Kidney (tissue), 14 donors: ENCODE results near the gene KRT73. TPM values are rescaled to one million over a fixed set of nuclear protein-coding genes. Genes with fewer than 3 reads are reported as not detected.

Source experiments
- DNase-seq, 5 donors: peaks; one replicate each; pipeline ENCODE4 v3.0.0-alpha.2; 2013 to 2020
- FAIRE-seq: peaks from 2 replicates; lab custom pipeline; 2012; peaks lifted over from hg19 to GRCh38; lab: Jason Lieb, UNC
- H3K27ac ChIP-seq, 2 donors: one replicate each; pipeline ENCODE4 v1.7.0; 2013; ENCODE audit warnings: low read depth in 2 of 2, low read length in 2 of 2, inconsistent platforms in 1 of 2
- H3K27me3 ChIP-seq: one replicate; pipeline ENCODE4 v1.7.1; 2013; ENCODE audit warnings: low read length, inconsistent platforms; ENCODE audit not compliant: control insufficient read depth, insufficient read depth
- H3K36me3 ChIP-seq, 3 donors: one replicate each; pipeline versions ENCODE4 v1.7.0 to v1.7.1; 2013; ENCODE audit warnings: low read length in 3 of 3, control low read depth in 1 of 3, inconsistent platforms in 1 of 3; ENCODE audit not compliant: insufficient read depth in 3 of 3, control insufficient read depth in 2 of 3
- H3K4me1 ChIP-seq, 3 donors: one replicate each; pipeline versions ENCODE4 v1.7.0 to v1.7.1; 2013; ENCODE audit warnings: low read length in 3 of 3, inconsistent platforms in 1 of 3, low read depth in 1 of 3; ENCODE audit not compliant: control insufficient read depth in 2 of 3, insufficient read depth in 2 of 3
- H3K4me3 ChIP-seq, 3 donors: one replicate each; pipeline versions ENCODE4 v1.7.0 to v1.8.1; 2013; ENCODE audit warnings: low read length in 3 of 3, control low read depth in 1 of 3, inconsistent platforms in 1 of 3
- H3K9ac ChIP-seq, 3 donors: one replicate each; pipeline versions ENCODE4 v1.7.0 to v1.7.1; 2013; ENCODE audit warnings: low read length in 3 of 3, control low read depth in 1 of 3, inconsistent platforms in 1 of 3
- H3K9me3 ChIP-seq, 3 donors: one replicate each; pipeline versions ENCODE4 v1.7.0 to v1.7.1; 2013; ENCODE audit warnings: low read length in 3 of 3, control low read depth in 1 of 3, inconsistent platforms in 1 of 3; ENCODE audit not compliant: control insufficient read depth in 2 of 3, insufficient read depth in 1 of 3
- intact Hi-C: fragments of 100-400 bp; cut with DNase I; formaldehyde crosslinking; loops from one replicate; pipeline ENCODE4 v1.11.1; 2022
- polyA plus RNA-seq: library from polyadenylated mRNA; stranded (reverse); fragments of 350-450 nt; fragmentation: Illumina TruSeq; extraction: RNeasy Lipid Tissue Mini Kit (QIAGEN cat#74804); gene quantifications from one replicate; pipeline ENCODE4 v1.2.3, GENCODE V29; 2014; ENCODE audit warnings: low read depth, low replicate concordance; ENCODE audit not compliant: insufficient read depth
- total RNA-seq: library from RNA; stranded (reverse); fragmentation: NEBNext Ultra II Directional; extraction: Animal tissue kit (Norgen Biotek cat#: 25700); gene quantifications from one replicate; pipeline ENCODE4 v1.2.1, GENCODE V29; 2021
- TF ChIP-seq, protein P1 (sequence below): IDR thresholded peaks from 3 replicates; pipeline ENCODE4 v1.5.1; 2012; ENCODE audit warnings: mild to moderate bottlenecking, moderate library complexity, borderline replicate concordance; ENCODE audit not compliant: insufficient read depth; ENCODE audit errors: extremely low read depth
- donor health status: control.
- donor health status: control.
- donor health status: control.
- donor health status: control.
- donor health status: control.
- donor health status: DM: yes; HTN: yes; CAD: no.
- donor health status: Normal renal cell carcinoma (clear cell type).

Gene KRT73
- total and polyA plus RNA-seq, 2 donors from 2014 or later = not detected

DNA sequence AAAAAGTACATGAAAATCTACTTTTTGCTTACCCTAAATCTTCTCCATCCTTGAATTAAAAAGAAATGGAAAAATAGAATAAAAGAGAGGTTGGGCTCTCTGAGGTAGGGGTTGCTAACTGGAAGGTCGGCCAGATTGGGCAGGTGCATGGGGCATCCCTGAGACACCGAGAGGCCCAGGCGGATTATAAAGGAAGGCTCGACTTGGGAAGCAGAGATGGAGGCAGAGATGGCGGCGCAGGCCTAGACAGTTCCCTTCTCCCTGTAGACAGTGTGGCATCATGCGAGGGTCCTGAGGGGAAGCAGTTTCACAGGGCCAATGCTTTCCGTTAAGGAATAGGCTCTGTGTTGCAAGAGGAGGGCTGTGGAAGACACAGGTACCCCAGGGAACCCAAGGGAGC is 41.0 kb downstream of the KRT73 start:
- no peak overlapping the region for H3K27ac ChIP-seq
- no peaks in the 10 kb centered on the region for H3K9me3 ChIP-seq
- TF ChIP-seq, protein P1, sequence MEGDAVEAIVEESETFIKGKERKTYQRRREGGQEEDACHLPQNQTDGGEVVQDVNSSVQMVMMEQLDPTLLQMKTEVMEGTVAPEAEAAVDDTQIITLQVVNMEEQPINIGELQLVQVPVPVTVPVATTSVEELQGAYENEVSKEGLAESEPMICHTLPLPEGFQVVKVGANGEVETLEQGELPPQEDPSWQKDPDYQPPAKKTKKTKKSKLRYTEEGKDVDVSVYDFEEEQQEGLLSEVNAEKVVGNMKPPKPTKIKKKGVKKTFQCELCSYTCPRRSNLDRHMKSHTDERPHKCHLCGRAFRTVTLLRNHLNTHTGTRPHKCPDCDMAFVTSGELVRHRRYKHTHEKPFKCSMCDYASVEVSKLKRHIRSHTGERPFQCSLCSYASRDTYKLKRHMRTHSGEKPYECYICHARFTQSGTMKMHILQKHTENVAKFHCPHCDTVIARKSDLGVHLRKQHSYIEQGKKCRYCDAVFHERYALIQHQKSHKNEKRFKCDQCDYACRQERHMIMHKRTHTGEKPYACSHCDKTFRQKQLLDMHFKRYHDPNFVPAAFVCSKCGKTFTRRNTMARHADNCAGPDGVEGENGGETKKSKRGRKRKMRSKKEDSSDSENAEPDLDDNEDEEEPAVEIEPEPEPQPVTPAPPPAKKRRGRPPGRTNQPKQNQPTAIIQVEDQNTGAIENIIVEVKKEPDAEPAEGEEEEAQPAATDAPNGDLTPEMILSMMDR = no peak
- no peak overlapping the region for H3K4me3 ChIP-seq
- no peaks in the 10 kb centered on the region for H3K4me1 ChIP-seq
- DNase-seq (peak in 1 of 5 donors; percentile 41), FAIRE-seq (no peak)
- intact Hi-C loops = no loop called here
- H3K36me3 ChIP-seq = no peaks in the 10 kb centered on the region
- H3K9ac ChIP-seq = no peak overlapping the region
- H3K27me3 ChIP-seq = no peaks in the 10 kb centered on the region

DNA sequence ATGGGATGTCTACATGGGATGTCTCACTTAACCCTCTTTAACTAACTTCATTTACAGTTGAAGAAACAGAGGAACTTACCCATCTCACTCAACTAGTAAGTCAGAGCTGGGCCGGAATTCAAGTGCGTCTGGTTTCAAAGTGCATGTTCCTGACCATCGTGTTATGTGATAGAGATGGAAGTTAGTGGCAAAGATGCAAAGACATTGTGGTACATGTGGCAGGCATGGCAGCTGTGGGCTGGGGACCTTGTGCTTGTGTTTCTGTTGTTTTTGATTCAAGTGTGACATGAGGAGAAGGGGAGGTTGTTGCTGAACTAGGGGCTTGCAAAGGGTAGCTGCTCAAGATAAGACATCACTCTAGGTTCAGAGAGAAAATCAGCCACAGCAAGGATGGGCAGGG is 42.4 kb downstream of the KRT73 start:
- DNase-seq = no peak
- TF ChIP-seq, protein P1 = no peak
- no peaks in the 10 kb centered on the region for H3K27me3 ChIP-seq
- no peaks in the 10 kb centered on the region for H3K36me3 ChIP-seq
- FAIRE-seq = no peak
- H3K9ac ChIP-seq = no peak overlapping the region
- H3K27ac ChIP-seq = no peak overlapping the region
- intact Hi-C loops = no loop called here
- H3K9me3 ChIP-seq = no peaks in the 10 kb centered on the region
- H3K4me1 ChIP-seq = no peaks in the 10 kb centered on the region
- no peak overlapping the region for H3K4me3 ChIP-seq

DNA sequence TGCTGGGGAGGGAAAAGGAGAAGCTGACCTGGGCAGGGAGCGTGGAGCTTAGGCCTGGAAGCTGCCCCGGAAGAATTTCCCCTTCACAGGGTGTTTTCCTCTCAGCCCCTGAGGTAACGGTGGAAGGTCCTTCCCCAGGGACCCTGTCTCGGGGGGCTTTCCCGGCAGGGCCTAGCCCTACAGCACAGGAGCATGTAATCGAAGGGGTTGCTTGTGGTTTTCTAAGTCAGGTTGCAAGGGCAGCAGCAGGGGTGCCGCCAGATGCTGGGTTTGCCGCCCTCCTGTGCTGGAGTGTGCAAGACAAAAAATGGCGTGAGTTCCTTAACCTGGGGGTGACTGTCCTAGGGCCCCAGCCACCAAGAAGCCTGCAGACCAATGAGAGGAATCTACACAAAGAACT is 43.1 kb downstream of the KRT73 start:
- DNase-seq (no peak), FAIRE-seq (no peak)
- no peak overlapping the region for H3K9ac ChIP-seq
- intact Hi-C loops = no loop called here
- no peaks in the 10 kb centered on the region for H3K9me3 ChIP-seq
- H3K27ac ChIP-seq = no peak overlapping the region
- no peaks in the 10 kb centered on the region for H3K27me3 ChIP-seq
- TF ChIP-seq, protein P1 = no peak
- no peak overlapping the region for H3K4me3 ChIP-seq
- no peaks in the 10 kb centered on the region for H3K36me3 ChIP-seq
- no peaks in the 10 kb centered on the region for H3K4me1 ChIP-seq

DNA sequence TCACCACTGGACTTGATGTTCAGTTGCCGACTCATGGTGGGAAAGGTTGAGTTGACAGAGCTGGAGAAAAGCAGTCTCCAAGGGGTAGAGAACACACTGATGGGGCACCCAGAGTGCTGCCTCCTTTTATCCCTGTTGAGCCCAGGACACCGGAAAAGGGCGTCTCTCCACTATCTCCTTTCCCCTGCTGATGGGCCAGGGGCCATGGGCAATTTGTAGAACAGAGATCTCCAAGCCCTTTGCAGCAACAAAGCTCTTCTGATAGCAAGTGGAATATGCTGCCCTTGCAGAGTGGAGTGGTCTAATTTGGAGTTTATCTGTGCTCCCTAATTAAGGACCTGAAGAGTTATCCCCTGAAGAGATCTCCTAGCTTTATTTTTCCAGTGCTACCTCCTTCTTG is 44.6 kb downstream of the KRT73 start, which contains the start of gene KRT74:
Gene KRT74 (minus strand): TSS at position 101 of the 400 bp plus-strand sequence. CDS start 66 bp downstream, at position 35.
- Histone ChIP-seq H3K27ac (no peak within 1 kb of the TSS), H3K4me3 (no peak within 1 kb of the TSS), H3K9ac (no peak within 1 kb of the TSS), H3K27me3 (no peaks in the 10 kb centered on the region), H3K9me3 (no peaks in the 10 kb centered on the region), H3K36me3 (no peaks in the 10 kb centered on the region), H3K4me1 (no peaks in the 10 kb centered on the region)
- intact Hi-C loops = no loop called here
- FAIRE-seq = no peak
- no peak for DNase-seq
- TF ChIP-seq, protein P1 = no peak
